Neural progenitor cell (in vitro differentiated cells): ENCODE measurements around the gene RHNO1.

ENCODE experiments used
- CTCF ChIP-seq: fragments of 200-600 bp; sonication (generic); IDR thresholded peaks from 2 replicates; pipeline ENCODE4 v1.5.1; 2017; ENCODE audit warnings: antibody characterized with exemption, mild to moderate bottlenecking
- EZH2 ChIP-seq: fragments of 200-600 bp; sonication (generic); IDR thresholded peaks from 2 replicates; pipeline ENCODE4 v1.6.1; 2017; ENCODE audit warnings: antibody characterized with exemption, mild to moderate bottlenecking, moderate library complexity
- EZH2phosphoT487 ChIP-seq: fragments of 200-600 bp; sonication (generic); IDR thresholded peaks from 2 replicates; pipeline ENCODE4 v1.6.1; 2017; ENCODE audit warnings: antibody characterized with exemption

GRCh38 chr12:2895511-2895910, 18.5 kb downstream of the RHNO1 start:
- TF ChIP-seq CTCF (no peak), EZH2 (no peak), EZH2phosphoT487 (no peak)
